Measurements from ENCODE around the gene VTA1. TPM values are rescaled to one million over a fixed set of nuclear protein-coding genes. Genes with fewer than 3 reads are reported as not detected.
"Not testable (repeated sequence)": the region's sequence is repeated elsewhere in the genome, so short reads cannot be mapped to it uniquely, and the experiment has no call there.

Gene VTA1
- total RNA-seq, 1 donor from 2014 or later: 36.6 TPM

- DNase-seq (ENCODE audit: low spot score): no peak
- H3K27me3 Mint-ChIP-seq (ENCODE audit: unreplicated experiment): no peaks in the 10 kb centered on the region
- H3K27ac Mint-ChIP-seq (ENCODE audit: unreplicated experiment): no peak overlapping the region
- no peak overlapping the region for H3K4me3 Mint-ChIP-seq (ENCODE audit: unreplicated experiment)
- no peaks in the 10 kb centered on the region for H3K36me3 Mint-ChIP-seq (ENCODE audit: low read depth, unreplicated experiment)
- TF ChIP-seq CTCF (IDR thresholded peaks at IDR 0.05; ENCODE audit: unreplicated experiment): peak; percentile 30
- no peaks in the 10 kb centered on the region for H3K9me3 Mint-ChIP-seq (ENCODE audit: unreplicated experiment)
- no peaks in the 10 kb centered on the region for H3K4me1 Mint-ChIP-seq (ENCODE audit: unreplicated experiment)
Observed at GRCh38 chr6:142138876-142139275, 8.2 kb upstream of the VTA1 start.

- H3K27me3 Mint-ChIP-seq (ENCODE audit: unreplicated experiment); H3K27ac Mint-ChIP-seq (ENCODE audit: unreplicated experiment); H3K9me3 Mint-ChIP-seq (ENCODE audit: unreplicated experiment); H3K4me1 Mint-ChIP-seq (ENCODE audit: unreplicated experiment); DNase-seq (ENCODE audit: low spot score); H3K36me3 Mint-ChIP-seq (ENCODE audit: low read depth, unreplicated experiment); H3K4me3 Mint-ChIP-seq (ENCODE audit: unreplicated experiment): not testable (repeated sequence)
Observed at GRCh38 chr6:142141531-142141930, 5.5 kb upstream of the VTA1 start.

GRCh38 chr6:142152746-142153145 lies 5.7 kb downstream of the VTA1 start:
- no peaks in the 10 kb centered on the region for H3K36me3 Mint-ChIP-seq (ENCODE audit: low read depth, unreplicated experiment)
- no peak for TF ChIP-seq CTCF (IDR thresholded peaks at IDR 0.05; ENCODE audit: unreplicated experiment)
- H3K4me1 Mint-ChIP-seq (ENCODE audit: unreplicated experiment): peaks cover 19% of the 10 kb centered on the region
- no peak for DNase-seq (ENCODE audit: low spot score)
- H3K9me3 Mint-ChIP-seq (ENCODE audit: unreplicated experiment): no peaks in the 10 kb centered on the region
- H3K27me3 Mint-ChIP-seq (ENCODE audit: unreplicated experiment): peaks cover 3% of the 10 kb centered on the region
- no peak overlapping the region for H3K4me3 Mint-ChIP-seq (ENCODE audit: unreplicated experiment)
- H3K27ac Mint-ChIP-seq (ENCODE audit: unreplicated experiment): no peak overlapping the region

- no peak for TF ChIP-seq CTCF (IDR thresholded peaks at IDR 0.05; ENCODE audit: unreplicated experiment)
- Mint-ChIP-seq H3K4me3 (ENCODE audit: unreplicated experiment) (no peak overlapping the region), H3K4me1 (ENCODE audit: unreplicated experiment) (peaks cover 16% of the 10 kb centered on the region), H3K9me3 (ENCODE audit: unreplicated experiment) (no peaks in the 10 kb centered on the region), H3K27ac (ENCODE audit: unreplicated experiment) (no peak overlapping the region), H3K36me3 (ENCODE audit: low read depth, unreplicated experiment) (no peaks in the 10 kb centered on the region), H3K27me3 (ENCODE audit: unreplicated experiment) (peaks cover 3% of the 10 kb centered on the region)
- DNase-seq (ENCODE audit: low spot score): no peak
Observed at GRCh38 chr6:142153196-142153595, 6.1 kb downstream of the VTA1 start.

GRCh38 chr6:142154336-142154735 lies 7.3 kb downstream of the VTA1 start:
- Mint-ChIP-seq H3K27ac (ENCODE audit: unreplicated experiment) (no peak overlapping the region), H3K4me1 (ENCODE audit: unreplicated experiment) (peaks cover 10% of the 10 kb centered on the region), H3K4me3 (ENCODE audit: unreplicated experiment) (no peak overlapping the region), H3K27me3 (ENCODE audit: unreplicated experiment) (peaks cover 3% of the 10 kb centered on the region), H3K9me3 (ENCODE audit: unreplicated experiment) (no peaks in the 10 kb centered on the region), H3K36me3 (ENCODE audit: low read depth, unreplicated experiment) (no peaks in the 10 kb centered on the region)
- DNase-seq (ENCODE audit: low spot score): no peak
- no peak for TF ChIP-seq CTCF (IDR thresholded peaks at IDR 0.05; ENCODE audit: unreplicated experiment)

- H3K4me3 Mint-ChIP-seq (ENCODE audit: unreplicated experiment): no peak overlapping the region
- no peaks in the 10 kb centered on the region for H3K9me3 Mint-ChIP-seq (ENCODE audit: unreplicated experiment)
- no peak overlapping the region for H3K27ac Mint-ChIP-seq (ENCODE audit: unreplicated experiment)
- DNase-seq (ENCODE audit: low spot score): no peak
- H3K27me3 Mint-ChIP-seq (ENCODE audit: unreplicated experiment): peaks cover 3% of the 10 kb centered on the region
- TF ChIP-seq CTCF (IDR thresholded peaks at IDR 0.05; ENCODE audit: unreplicated experiment): no peak
- no peaks in the 10 kb centered on the region for H3K36me3 Mint-ChIP-seq (ENCODE audit: low read depth, unreplicated experiment)
- peaks cover 4% of the 10 kb centered on the region for H3K4me1 Mint-ChIP-seq (ENCODE audit: unreplicated experiment)
Observed at GRCh38 chr6:142155091-142155490, 8.0 kb downstream of the VTA1 start.
